ENCODE measurements around the gene ZFP69. TPM values are rescaled to one million over a fixed set of nuclear protein-coding genes. Genes with fewer than 3 reads are reported as not detected.

The ZFP69 gene
- total RNA-seq, 2 donors from 2014 or later = 3.1 to 3.2 TPM

DNA sequence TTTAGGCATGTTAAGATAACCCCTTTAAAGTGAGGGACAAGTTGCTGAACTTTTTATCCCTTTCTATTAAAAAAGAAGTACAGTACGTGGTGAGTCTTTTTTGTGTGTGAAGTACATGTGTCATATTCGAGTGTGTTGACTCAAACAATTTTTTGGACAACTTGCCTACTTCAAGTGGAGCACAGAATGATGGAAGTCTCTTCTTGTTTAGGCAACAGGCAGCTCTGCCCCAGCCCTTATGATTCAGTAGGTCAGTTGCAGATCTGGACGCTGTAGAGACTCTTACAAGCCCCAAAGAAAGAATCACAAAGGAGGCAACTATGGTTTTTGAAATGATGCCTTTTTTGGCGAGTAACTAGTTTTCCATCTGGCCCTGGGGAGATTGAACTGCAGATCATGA lies 41.2 kb upstream of the ZFP69 start:
- Histone ChIP-seq H3K27me3 (replicated peaks; ENCODE audit: insufficient read depth) (no peaks in the 10 kb centered on the region), H3K9me3 (no peaks in the 10 kb centered on the region), H3K36me3 (no peaks in the 10 kb centered on the region), H3K27ac (no peak overlapping the region), H3K4me3 (no peak overlapping the region), H3K4me1 (replicated peaks) (no peaks in the 10 kb centered on the region)
- intact Hi-C loops (cut with DNase I) = no loop called here
- TF ChIP-seq, protein P1, sequence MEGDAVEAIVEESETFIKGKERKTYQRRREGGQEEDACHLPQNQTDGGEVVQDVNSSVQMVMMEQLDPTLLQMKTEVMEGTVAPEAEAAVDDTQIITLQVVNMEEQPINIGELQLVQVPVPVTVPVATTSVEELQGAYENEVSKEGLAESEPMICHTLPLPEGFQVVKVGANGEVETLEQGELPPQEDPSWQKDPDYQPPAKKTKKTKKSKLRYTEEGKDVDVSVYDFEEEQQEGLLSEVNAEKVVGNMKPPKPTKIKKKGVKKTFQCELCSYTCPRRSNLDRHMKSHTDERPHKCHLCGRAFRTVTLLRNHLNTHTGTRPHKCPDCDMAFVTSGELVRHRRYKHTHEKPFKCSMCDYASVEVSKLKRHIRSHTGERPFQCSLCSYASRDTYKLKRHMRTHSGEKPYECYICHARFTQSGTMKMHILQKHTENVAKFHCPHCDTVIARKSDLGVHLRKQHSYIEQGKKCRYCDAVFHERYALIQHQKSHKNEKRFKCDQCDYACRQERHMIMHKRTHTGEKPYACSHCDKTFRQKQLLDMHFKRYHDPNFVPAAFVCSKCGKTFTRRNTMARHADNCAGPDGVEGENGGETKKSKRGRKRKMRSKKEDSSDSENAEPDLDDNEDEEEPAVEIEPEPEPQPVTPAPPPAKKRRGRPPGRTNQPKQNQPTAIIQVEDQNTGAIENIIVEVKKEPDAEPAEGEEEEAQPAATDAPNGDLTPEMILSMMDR (IDR thresholded peaks at IDR 0.05) = no peak
- TF ChIP-seq POLR2AphosphoS5 (IDR thresholded peaks at IDR 0.05) (no peak), POLR2A (IDR thresholded peaks at IDR 0.05) (no peak)
- DNase-seq (ENCODE audit: low spot score) = no peak
- 85% methylated on average over 4 of the region's 4 CpGs for WGBS

DNA sequence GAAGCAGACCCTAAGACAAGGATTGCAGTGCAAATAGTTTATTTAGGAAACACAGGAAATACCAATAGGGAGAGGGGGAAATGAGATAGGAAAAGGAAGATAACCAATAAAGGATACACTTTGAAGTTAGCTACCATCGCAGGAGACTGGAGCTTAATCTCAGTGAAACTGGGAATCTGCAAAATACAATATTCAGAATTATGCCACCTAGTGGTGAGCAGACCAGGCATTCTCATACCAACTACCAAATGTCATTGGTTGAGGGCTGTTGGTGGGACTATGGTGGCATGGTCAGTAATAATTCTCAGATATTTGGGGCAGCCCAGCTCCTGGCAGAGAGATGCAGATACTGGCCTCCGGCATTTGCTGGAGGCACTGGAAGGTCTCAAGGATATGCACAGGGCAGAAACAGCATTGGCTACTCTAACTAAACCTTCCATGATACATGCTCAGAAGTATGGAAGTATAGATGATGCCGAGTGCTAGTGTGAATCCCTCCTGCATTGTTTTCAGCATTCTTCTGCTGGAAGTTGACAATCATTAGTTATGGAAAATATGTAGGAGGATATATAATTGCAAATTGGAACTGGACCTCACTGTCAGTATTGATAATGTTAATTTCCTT lies 38.6 kb upstream of the ZFP69 start:
- Histone ChIP-seq H3K27ac (no peak overlapping the region), H3K4me3 (no peak overlapping the region), H3K4me1 (replicated peaks) (no peaks in the 10 kb centered on the region), H3K27me3 (replicated peaks; ENCODE audit: insufficient read depth) (no peaks in the 10 kb centered on the region), H3K9me3 (no peaks in the 10 kb centered on the region), H3K36me3 (no peaks in the 10 kb centered on the region)
- 74% methylated on average over 3 of the region's 3 CpGs for WGBS
- DNase-seq (ENCODE audit: low spot score) = no peak
- intact Hi-C loops (cut with DNase I) = no loop called here
- no peak for TF ChIP-seq POLR2A (IDR thresholded peaks at IDR 0.05)
- no peak for TF ChIP-seq POLR2AphosphoS5 (IDR thresholded peaks at IDR 0.05)
- TF ChIP-seq, protein P1 (IDR thresholded peaks at IDR 0.05) = peak in 3 of 4 experiments; percentile 39 to 44 (median 43)

DNA sequence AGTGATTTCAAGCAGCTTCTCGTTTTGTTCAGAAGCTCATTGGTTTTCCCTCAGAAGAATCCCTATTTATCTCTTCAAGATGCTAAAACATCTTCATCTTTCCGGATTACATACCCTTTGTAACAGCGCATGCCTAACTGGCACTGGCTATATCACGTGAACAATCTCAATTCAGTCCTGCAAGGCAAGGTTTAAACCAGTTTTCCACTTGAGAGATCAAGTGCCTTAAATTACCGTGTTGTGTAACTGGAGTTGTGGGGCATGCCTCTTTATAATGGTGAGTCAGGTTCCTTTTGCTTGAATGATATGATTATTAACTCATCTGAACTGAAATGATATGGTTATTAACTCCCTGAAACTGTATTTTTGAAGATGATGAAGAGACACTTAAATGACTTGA lies 37.8 kb upstream of the ZFP69 start:
- H3K27ac ChIP-seq = no peak overlapping the region
- no peaks in the 10 kb centered on the region for H3K27me3 ChIP-seq (replicated peaks; ENCODE audit: insufficient read depth)
- intact Hi-C loops (cut with DNase I) = no loop called here
- H3K36me3 ChIP-seq = no peaks in the 10 kb centered on the region
- H3K4me1 ChIP-seq (replicated peaks) = no peaks in the 10 kb centered on the region
- 70% methylated on average over 5 of the region's 5 CpGs for WGBS
- no peak for DNase-seq (ENCODE audit: low spot score)
- H3K9me3 ChIP-seq = no peaks in the 10 kb centered on the region
- no peak for TF ChIP-seq POLR2A (IDR thresholded peaks at IDR 0.05)
- TF ChIP-seq POLR2AphosphoS5 (IDR thresholded peaks at IDR 0.05) = no peak
- TF ChIP-seq, protein P1 (IDR thresholded peaks at IDR 0.05) = no peak
- H3K4me3 ChIP-seq = no peak overlapping the region

DNA sequence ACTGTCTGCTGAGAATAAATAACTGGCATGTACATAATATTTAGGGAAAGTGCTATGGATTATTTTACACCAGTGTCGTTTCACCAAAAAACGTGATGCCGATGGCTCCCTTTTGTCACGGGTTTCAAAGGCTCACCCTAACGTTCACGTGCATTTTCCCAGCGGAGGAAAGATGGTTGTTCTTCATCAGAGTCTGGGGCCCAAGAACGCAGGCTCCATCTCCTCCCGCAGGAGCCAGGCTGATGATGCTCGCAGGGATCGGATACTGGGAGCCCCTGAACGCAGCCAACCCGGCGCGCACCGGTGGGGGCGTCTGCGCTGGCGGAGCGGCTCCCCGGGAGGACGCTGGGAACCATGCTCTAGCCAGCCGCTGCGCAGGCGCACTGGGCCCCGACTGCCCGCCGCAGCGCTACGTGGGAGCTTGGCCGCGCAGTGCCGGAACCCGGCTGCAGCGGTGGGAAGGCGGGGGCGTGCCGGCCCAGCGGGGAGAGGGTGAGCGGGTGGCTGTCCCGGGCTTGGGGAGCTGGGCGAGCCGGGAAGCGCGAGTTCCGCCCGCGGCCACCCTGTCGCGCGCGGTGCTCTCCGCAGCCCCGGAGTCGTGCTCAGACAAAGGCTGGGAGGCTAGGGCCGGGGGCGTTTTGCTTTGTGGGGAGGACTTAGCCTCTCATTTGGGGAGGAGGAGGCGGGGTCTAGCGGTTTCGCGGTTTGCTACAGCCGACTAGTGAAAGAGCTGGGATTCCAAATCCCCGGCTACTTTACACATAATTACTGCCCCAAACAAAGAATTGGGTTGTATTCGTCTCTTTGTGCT lies 27.2 kb upstream of the ZFP69 start, which contains the start of gene ZFP69B:
Gene ZFP69B (plus strand): TSS at position 793 of the 811 bp plus-strand sequence. CDS start 486 bp downstream, outside the sequence.
- peak; percentile 78 for DNase-seq (ENCODE audit: low spot score)

More for the DNA sequence above, 27.2 kb upstream of the ZFP69 start, which contains the start of gene ZFP69B:
- H3K27me3 ChIP-seq (replicated peaks; ENCODE audit: insufficient read depth) = no peaks in the 10 kb centered on the region
- H3K36me3 ChIP-seq = no peaks in the 10 kb centered on the region
- peak within 1 kb of the TSS; percentile 45 to 72 for H3K27ac ChIP-seq
- no peaks in the 10 kb centered on the region for H3K4me1 ChIP-seq (replicated peaks)
- under 1% methylated on average over 64 of the region's 64 CpGs for WGBS
- intact Hi-C loops (cut with DNase I) = no loop called here
- H3K9me3 ChIP-seq = no peaks in the 10 kb centered on the region
- peak within 1 kb of the TSS; percentile 58 to 71 for H3K4me3 ChIP-seq
- TF ChIP-seq, protein P1 (IDR thresholded peaks at IDR 0.05) = peak in 1 of 4 experiments; percentile 23
- TF ChIP-seq POLR2A (IDR thresholded peaks at IDR 0.05) (peak; percentile 55), POLR2AphosphoS5 (IDR thresholded peaks at IDR 0.05) (peak; percentile 51)

Measured in prostate gland (tissue), 2 donors.